ENCODE results near the gene MIA3.
"Not testable (repeated sequence)": the region's sequence is repeated elsewhere in the genome, so short reads cannot be mapped to it uniquely, and the experiment has no call there.

MIA3 gene

GRCh38 chr1:222618001-222618879 lies at the start of gene MIA3:
Gene MIA3 (plus strand): TSS chr1:222618097. CDS start chr1:222618111, 14 bp downstream.
- peak; percentile 78 for DNase-seq

- DNase-seq = no peak
Observed at GRCh38 chr1:222570837-222571236, 47.1 kb upstream of the MIA3 start.

GRCh38 chr1:222579316-222579715 lies 38.6 kb upstream of the MIA3 start:
- no peak for DNase-seq

GRCh38 chr1:222582099-222582774 lies 35.7 kb upstream of the MIA3 start:
- DNase-seq = no peak

- no peak for DNase-seq
Observed at GRCh38 chr1:222583079-222583478, 34.8 kb upstream of the MIA3 start.

- DNase-seq = no peak
Observed at GRCh38 chr1:222586842-222587241, 31.1 kb upstream of the MIA3 start.

GRCh38 chr1:222588135-222588534 lies 29.8 kb upstream of the MIA3 start:
- no peak for DNase-seq

GRCh38 chr1:222589462-222590302 lies 28.2 kb upstream of the MIA3 start, which contains the start of gene TAF1A:
Gene TAF1A (minus strand): TSS chr1:222589933.
- peak; percentile 89 for DNase-seq

GRCh38 chr1:222592171-222592570 lies 25.7 kb upstream of the MIA3 start:
- DNase-seq = no peak

GRCh38 chr1:222594789-222595188 lies 23.1 kb upstream of the MIA3 start:
- DNase-seq = no peak

- no peak for DNase-seq
Observed at GRCh38 chr1:222596696-222597095, 21.2 kb upstream of the MIA3 start.

GRCh38 chr1:222600281-222600680 lies 17.6 kb upstream of the MIA3 start:
- no peak for DNase-seq

- no peak for DNase-seq
Observed at GRCh38 chr1:222601257-222601656, 16.6 kb upstream of the MIA3 start.

GRCh38 chr1:222606757-222607156 lies 11.1 kb upstream of the MIA3 start:
- no peak for DNase-seq

GRCh38 chr1:222609111-222609510 lies 8.8 kb upstream of the MIA3 start:
- DNase-seq = not testable (repeated sequence)

GRCh38 chr1:222610728-222611127 lies 7.2 kb upstream of the MIA3 start:
- DNase-seq = no peak

- DNase-seq = no peak
Observed at GRCh38 chr1:222613627-222614026, 4.3 kb upstream of the MIA3 start.

- no peak for DNase-seq
Observed at GRCh38 chr1:222616525-222616924, 1.4 kb upstream of the MIA3 start.

GRCh38 chr1:222617367-222617951 lies 438 bp upstream of the MIA3 start:
- peak; percentile 98 for DNase-seq

GRCh38 chr1:222618880-222619596 lies 1.1 kb downstream of the MIA3 start:
- DNase-seq = peak; percentile 37

GRCh38 chr1:222620566-222620965 lies 2.7 kb downstream of the MIA3 start:
- DNase-seq = no peak

- DNase-seq = no peak
Observed at GRCh38 chr1:222622765-222623164, 4.9 kb downstream of the MIA3 start.
